ENCODE results near the gene DNAJB6. TPM values are rescaled to one million over a fixed set of nuclear protein-coding genes. Genes with fewer than 3 reads are reported as not detected.

The DNAJB6 gene
- total RNA-seq, 1 experiment from 2014 or later: 82.5 TPM

DNA sequence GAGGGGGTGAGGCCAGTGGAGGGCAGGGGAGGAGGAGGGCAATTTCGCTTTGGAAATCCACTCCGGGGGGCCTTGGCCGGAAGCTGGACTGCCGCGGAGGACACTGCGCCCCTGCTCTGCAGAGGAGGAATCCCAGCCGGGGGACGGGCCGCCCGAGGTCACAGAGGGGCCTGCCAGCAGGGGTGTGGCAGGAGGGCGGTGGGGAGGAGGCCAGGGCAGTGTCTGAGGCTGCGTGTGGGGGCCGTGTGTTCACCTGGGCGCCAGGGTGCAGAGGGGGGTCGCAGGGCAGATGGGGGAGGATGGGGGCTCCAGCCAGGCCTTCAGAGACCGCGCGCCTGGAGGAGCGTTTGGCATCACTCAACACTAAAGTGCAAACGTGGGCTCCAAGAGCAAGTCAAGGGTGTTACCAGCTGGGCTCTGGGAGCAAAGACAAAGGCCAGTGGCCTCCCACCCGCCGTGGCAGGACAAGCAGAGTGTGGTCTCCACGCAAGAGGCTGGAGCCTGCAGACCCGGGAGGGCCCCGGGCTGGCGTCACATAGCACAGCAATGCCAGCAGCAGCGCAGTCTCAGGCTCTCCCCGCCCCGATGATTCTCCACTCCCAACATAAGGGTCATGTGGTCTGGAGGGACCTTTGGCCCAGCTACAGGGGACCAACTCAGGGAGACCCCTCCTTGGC, 45.3 kb upstream of the DNAJB6 start (continued):
- no peak for TF ChIP-seq ELF1 (IDR thresholded peaks at IDR 0.05; ENCODE audit: borderline replicate concordance, low read depth)
- no peak for TF ChIP-seq POLR2A (IDR thresholded peaks at IDR 0.05; ENCODE audit: borderline replicate concordance, extremely low read depth, insufficient read depth, insufficient read length)
- TF ChIP-seq EGR1 (IDR thresholded peaks at IDR 0.05; ENCODE audit: low read depth): no peak
- TF ChIP-seq ZBTB33 (IDR thresholded peaks at IDR 0.05; ENCODE audit: extremely low read depth, insufficient replicate concordance, low read length): no peak
- TF ChIP-seq SP1 (IDR thresholded peaks at IDR 0.05; ENCODE audit: low read depth): no peak
- no peak for TF ChIP-seq ATF3 (IDR thresholded peaks at IDR 0.05)
- TF ChIP-seq CBX3 (IDR thresholded peaks at IDR 0.05; ENCODE audit: low read depth): no peak

- ChIA-PET RAD21 (ENCODE audit: low non-redundant PET in 1 of 2, low total read pairs in 2 of 2, uncharacterized antibody in 2 of 2, unreplicated experiment in 2 of 2) (no interaction called here), CTCF (no interaction called here), POLR2A (no interaction called here)
- DNase-seq (ENCODE audit: low read depth, low spot score): no peak
- no peak for ATAC-seq
- Histone ChIP-seq H3K4me2 (ENCODE audit: low read length) (peak overlapping the region; percentile 47), H3K9me3 (ENCODE audit: control insufficient read depth in 1 of 2, insufficient read depth in 1 of 2, low read depth in 1 of 2, low read length in 2 of 2) (no peaks in the 10 kb centered on the region), H3K4me1 (ENCODE audit: control insufficient read depth in 1 of 2, insufficient read depth in 2 of 2, low read length in 2 of 2) (peaks cover 21 to 41% of the 10 kb centered on the region in 2 experiments), H3K9ac (ENCODE audit: low read length) (no peak overlapping the region), H3K36me3 (ENCODE audit: control insufficient read depth in 1 of 2, insufficient read depth in 2 of 2, low read length in 2 of 2) (no peaks in the 10 kb centered on the region), H3K27me3 (ENCODE audit: insufficient read depth, low read length) (no peaks in the 10 kb centered on the region), H3K79me2 (ENCODE audit: insufficient read depth, low read length) (no peaks in the 10 kb centered on the region), H4K20me1 (ENCODE audit: insufficient read depth) (no peaks in the 10 kb centered on the region), H3K4me3 (replicated peaks in 1 of 2; ENCODE audit: low read depth in 1 of 2, low read length in 2 of 2) (no peak overlapping the region), H3K9me2 (ENCODE audit: insufficient read depth) (no peaks in the 10 kb centered on the region), H3K27ac (ENCODE audit: low read depth, low read length) (no peak overlapping the region), H2AFZ (ENCODE audit: low read depth, low read length, poor library complexity, severe bottlenecking) (no peak overlapping the region)
- BruUV-seq (replicated peaks): no TSS peak
- TF ChIP-seq ATF3 (IDR thresholded peaks at IDR 0.05): no peak
- TF ChIP-seq EZH2 (IDR thresholded peaks at IDR 0.05): no peak
- TF ChIP-seq YY1 (IDR thresholded peaks at IDR 0.05; ENCODE audit: extremely low read depth, insufficient replicate concordance, low read depth, low read length): no peak
- no peak for TF ChIP-seq EZH2phosphoT487 (IDR thresholded peaks at IDR 0.05; ENCODE audit: borderline replicate concordance)
- intact Hi-C loops (cut with micrococcal nuclease): no loop called here
These were observed 44.5 kb upstream of the DNAJB6 start for GRCh38 chr7:157292258-157292657.
